SK-N-SH (cell line): ENCODE measurements around the gene PHF21B. TPM values are rescaled to one million over a fixed set of nuclear protein-coding genes. Genes with fewer than 3 reads are reported as not detected.

Experiments
- CTCF ChIA-PET: fragments of 300-600, 350-600 bp; formaldehyde crosslinking; extraction: SDS; loops from one replicate; lab custom pipeline; 2021; lab: Yijun Ruan, JAX
- POLR2A ChIA-PET: fragments of 350-600 bp; sonication (Branson Sonifier 250); formaldehyde crosslinking; extraction: SDS; loops from one replicate; lab custom pipeline; 2020; ENCODE audit warnings: antibody characterized with exemption, inconsistent platforms; lab: Yijun Ruan, JAX
- DNase-seq: peaks from one replicate; pipeline ENCODE4 v3.0.0; 2012
- H2AFZ ChIP-seq: fragments of 200-600 bp; sonication (generic); 2 replicates; pipeline ENCODE4 v1.8.1; 2016; ENCODE audit warnings: antibody characterized with exemption, mild to moderate bottlenecking, low read depth
- H3F3A ChIP-seq: fragments of 200-600 bp; sonication (generic); replicated peaks from 2 replicates; pipeline ENCODE3; 2016; ENCODE audit warnings: antibody characterized with exemption, mild to moderate bottlenecking; ENCODE audit not compliant: insufficient read depth
- H3K27ac ChIP-seq, 2 experiments: fragments of 200-500 bp in 1 of 2; fragments of 200-600 bp in 1 of 2; sonication (Bioruptor generic) in 1 of 2; sonication (generic), shearing (Covaris generic) in 1 of 2; 2 replicates each; pipeline versions ENCODE4 v1.5.1 to v1.6.1; 2014 to 2016; ENCODE audit warnings: low read depth in 2 of 2, inconsistent platforms in 1 of 2, low read length in 1 of 2, mild to moderate bottlenecking in 1 of 2, mixed read lengths in 1 of 2
- H3K27me3 ChIP-seq: fragments of 200-600 bp; sonication (generic), shearing (Covaris generic); 2 replicates; pipeline ENCODE4 v1.6.1; 2016; ENCODE audit warnings: mixed run types; ENCODE audit not compliant: insufficient read depth
- H3K36me3 ChIP-seq, 2 experiments: fragments of 200-500 bp in 1 of 2; fragments of 200-600 bp in 1 of 2; sonication (Bioruptor generic) in 1 of 2; sonication (generic) in 1 of 2; replicated peaks in 1 of 2; 2 replicates each; pipeline versions ENCODE3 to v1.5.1; 2014 to 2016; ENCODE audit warnings: low read length in 1 of 2, mild to moderate bottlenecking in 1 of 2; ENCODE audit not compliant: insufficient read depth in 2 of 2, control insufficient read depth in 1 of 2
- H3K4me1 ChIP-seq, 2 experiments: fragments of 200-500 bp in 1 of 2; fragments of 200-600 bp in 1 of 2; sonication (Bioruptor generic) in 1 of 2; sonication (generic), shearing (Covaris generic) in 1 of 2; 2 replicates each; pipeline versions ENCODE4 v1.5.1 to v1.6.1; 2014 to 2016; ENCODE audit warnings: low read depth in 1 of 2, low read length in 1 of 2, mixed run types in 1 of 2; ENCODE audit not compliant: insufficient read depth in 2 of 2, control insufficient read depth in 1 of 2
- H3K4me2 ChIP-seq: fragments of 200-600 bp; sonication (generic), shearing (Covaris generic); 2 replicates; pipeline ENCODE4 v1.6.1; 2017; ENCODE audit warnings: mixed run types
- H3K4me3 ChIP-seq, 2 experiments: fragments of 200-500 bp in 1 of 2; fragments of 200-600 bp in 1 of 2; sonication (Bioruptor generic) in 1 of 2; sonication (generic), shearing (Covaris generic) in 1 of 2; 2 replicates each; pipeline versions ENCODE4 v1.5.1 to v1.8.1; 2014 to 2016; ENCODE audit warnings: low read depth in 2 of 2, inconsistent platforms in 1 of 2, low read length in 1 of 2, mild to moderate bottlenecking in 1 of 2, mixed read lengths in 1 of 2, moderate library complexity in 1 of 2
- H3K79me2 ChIP-seq: fragments of 200-600 bp; sonication (generic); 2 replicates; pipeline ENCODE4 v1.8.1; 2017; ENCODE audit warnings: mild to moderate bottlenecking; ENCODE audit not compliant: insufficient read depth
- H3K9ac ChIP-seq: fragments of 200-600 bp; sonication (generic); 2 replicates; pipeline ENCODE4 v1.6.1; 2017; ENCODE audit warnings: mixed run types
- H3K9me2 ChIP-seq: fragments of 200-600 bp; sonication (generic); 2 replicates; pipeline ENCODE4 v1.6.1; 2017; ENCODE audit warnings: mixed run types
- H3K9me3 ChIP-seq: fragments of 200-600 bp; sonication (generic); 2 replicates; pipeline ENCODE4 v1.6.1; 2017; ENCODE audit warnings: mixed run types, mild to moderate bottlenecking, moderate library complexity
- H4K20me1 ChIP-seq: fragments of 200-600 bp; sonication (generic); 2 replicates; pipeline ENCODE4 v1.6.1; 2017; ENCODE audit warnings: mild to moderate bottlenecking, mixed run types; ENCODE audit not compliant: insufficient read depth
- CHD2 ChIP-seq: fragments of 150-350 bp; IDR thresholded peaks from 2 replicates; pipeline ENCODE4 v1.6.1; 2018; ENCODE audit warnings: low read length; ENCODE audit not compliant: partially characterized antibody
- ELF1 ChIP-seq: IDR thresholded peaks from 2 replicates; pipeline ENCODE4 v1.4.0; 2012
- EZH2phosphoT487 ChIP-seq: fragments of 200-600 bp; sonication (generic); IDR thresholded peaks from 2 replicates; pipeline ENCODE4 v1.6.1; 2017; ENCODE audit warnings: low read depth, mixed run types, mild to moderate bottlenecking, antibody characterized with exemption, moderate library complexity, borderline replicate concordance
- FOXJ3 ChIP-seq: sonication (generic); formaldehyde crosslinking; IDR thresholded peaks from 2 replicates; pipeline ENCODE4 v1.5.1; 2020; ENCODE audit warnings: mild to moderate bottlenecking, missing genetic modification reagents
- GABPA ChIP-seq: IDR thresholded peaks from 2 replicates; pipeline ENCODE4 v1.4.0; 2012; ENCODE audit warnings: low read depth, mild to moderate bottlenecking
- GATA2 ChIP-seq: sonication (generic); formaldehyde crosslinking; IDR thresholded peaks from 2 replicates; pipeline ENCODE4 v1.5.0; 2020; ENCODE audit warnings: mild to moderate bottlenecking, missing genetic modification reagents
- IRF3 ChIP-seq: fragments of 150-350 bp; IDR thresholded peaks from 2 replicates; pipeline ENCODE4 v1.6.1; 2016; ENCODE audit warnings: mild to moderate bottlenecking, low read depth, low read length
- MAX ChIP-seq: IDR thresholded peaks from 2 replicates; pipeline ENCODE4 v1.4.0; 2012; ENCODE audit warnings: low read depth
- NFIC ChIP-seq: IDR thresholded peaks from 2 replicates; pipeline ENCODE4 v1.4.0; 2012; ENCODE audit warnings: borderline replicate concordance
- NRF1 ChIP-seq: IDR thresholded peaks from 2 replicates; pipeline ENCODE4 v1.6.1; 2012; ENCODE audit warnings: low read depth, mild to moderate bottlenecking, low read length
- POLR2AphosphoS5 ChIP-seq: IDR thresholded peaks from 2 replicates; pipeline ENCODE4 v1.6.1; 2012; ENCODE audit warnings: low read depth, low read length
- RAD21 ChIP-seq: IDR thresholded peaks from 2 replicates; pipeline ENCODE4 v1.6.1; 2012; ENCODE audit warnings: mild to moderate bottlenecking, low read length
- RCOR1 ChIP-seq: fragments of 150-350 bp; IDR thresholded peaks from 2 replicates; pipeline ENCODE4 v1.6.1; 2017; ENCODE audit warnings: antibody characterized with exemption, low read length
- REST ChIP-seq: IDR thresholded peaks from 2 replicates; pipeline ENCODE4 v1.6.1; 2012; ENCODE audit warnings: mild to moderate bottlenecking, low read depth, low read length, moderate library complexity
- RXRA ChIP-seq: IDR thresholded peaks from 2 replicates; pipeline ENCODE4 v1.4.0; 2012; ENCODE audit warnings: low read depth, mild to moderate bottlenecking, borderline replicate concordance
- SIN3A ChIP-seq: IDR thresholded peaks from 2 replicates; pipeline ENCODE4 v1.6.1; 2012; ENCODE audit warnings: low read depth, mild to moderate bottlenecking, low read length, moderate library complexity, borderline replicate concordance
- SMC3 ChIP-seq: IDR thresholded peaks from 2 replicates; pipeline ENCODE4 v1.6.1; 2012; ENCODE audit warnings: low read depth, low read length, improper control_type of control experiment
- TAF1 ChIP-seq: IDR thresholded peaks from 2 replicates; pipeline ENCODE4 v1.6.1; 2012; ENCODE audit warnings: low read depth, mild to moderate bottlenecking, low read length, moderate library complexity, borderline replicate concordance
- TCF12 ChIP-seq: IDR thresholded peaks from 2 replicates; pipeline ENCODE4 v1.4.0; 2012
- TEAD4 ChIP-seq: IDR thresholded peaks from 2 replicates; pipeline ENCODE4 v1.4.0; 2012; ENCODE audit warnings: mild to moderate bottlenecking, borderline replicate concordance; ENCODE audit not compliant: insufficient read depth
- WGBS: methylation state at CpG from one replicate; pipeline ENCODE4 v1.1.6; 2017; ENCODE audit warnings: low lambda C conversion rate; 5-methylcytosine and 5-hydroxymethylcytosine counted together
- polyA plus RNA-seq, 3 experiments: library from polyadenylated mRNA; depleted of rRNA; stranded (reverse); fragments of >200 nt; gene quantifications; 2 replicates each; pipeline ENCODE4 v1.2.3, GENCODE V29; 2012

PHF21B gene
- polyA plus RNA-seq, 1 of the 3 experiments (the other 2 are of a cell fraction): 0.76 TPM

- no peak overlapping the region for H3K4me3 ChIP-seq
- H3K9me3 ChIP-seq: no peaks in the 10 kb centered on the region
- H2AFZ ChIP-seq: no peak overlapping the region
- no peaks in the 10 kb centered on the region for H3K79me2 ChIP-seq
- no peak overlapping the region for H3K4me2 ChIP-seq
- no peak for DNase-seq
- H3K27me3 ChIP-seq: no peaks in the 10 kb centered on the region
- TF ChIP-seq GATA2 (no peak), ELF1 (no peak), RXRA (no peak), FOXJ3 (no peak), CHD2 (no peak), RAD21 (no peak), SIN3A (no peak), POLR2AphosphoS5 (no peak), EZH2phosphoT487 (no peak), NRF1 (no peak), IRF3 (no peak), NFIC (no peak), TEAD4 (no peak), SMC3 (no peak), RCOR1 (no peak), MAX (no peak), REST (no peak), TAF1 (no peak), TCF12 (no peak), GABPA (no peak)
- no peaks in the 10 kb centered on the region for H3K9me2 ChIP-seq
- no peaks in the 10 kb centered on the region for H4K20me1 ChIP-seq
- H3K9ac ChIP-seq: no peak overlapping the region
- H3K27ac ChIP-seq: no peak overlapping the region
- ChIA-PET CTCF (no interaction called here), POLR2A (no interaction called here)
- H3K36me3 ChIP-seq: no peaks in the 10 kb centered on the region
- 78% methylated on average over 6 of the region's 12 CpGs for WGBS
- H3K4me1 ChIP-seq: no peaks in the 10 kb centered on the region; a peak in 1 of 4 replicates
- H3F3A ChIP-seq: no peaks in the 10 kb centered on the region
Measured at GRCh38 chr22:44883011-44883421, 126.8 kb downstream of the PHF21B start.
